ENCODE results near the gene MAFF. TPM values are rescaled to one million over a fixed set of nuclear protein-coding genes. Genes with fewer than 3 reads are reported as not detected.
A peak's percentile ranks its signal among the peaks of the same experiment; 100 is the strongest.

The MAFF gene
- total and polyA plus RNA-seq, 9 of the 15 experiments (the other 6 are each of a cell fraction or from before 2014, with no cell fraction given), result 0.51 to 8.0 (median 5.4) TPM

DNA sequence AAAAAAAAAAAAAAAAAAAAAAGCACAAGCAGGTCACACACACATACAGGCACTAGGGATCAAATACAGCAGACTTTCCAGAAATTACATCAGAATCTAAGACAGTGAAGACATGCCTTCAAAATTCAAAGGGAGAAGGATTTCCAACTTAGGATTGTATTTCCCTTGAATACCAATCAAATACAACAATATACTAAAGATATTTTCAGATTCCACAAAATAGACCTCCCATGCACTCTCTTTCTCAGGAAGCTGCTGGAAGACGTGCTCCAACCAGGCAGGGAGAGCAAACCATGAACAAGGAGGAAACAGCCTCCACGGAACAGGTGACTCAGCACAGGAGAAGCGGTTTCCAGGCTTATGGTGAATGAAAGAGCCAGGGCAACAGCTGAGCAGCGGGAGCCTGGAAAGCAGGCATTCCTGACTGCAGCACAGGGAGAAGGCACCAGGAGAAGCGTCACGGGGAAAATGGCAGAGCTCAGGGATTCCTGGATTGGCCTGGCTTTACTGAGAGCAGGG, 39.0 kb downstream of the MAFF start (continued):
- peak; percentile 44; the same call in 1 of the 2 replicates for TF ChIP-seq MYC (IDR thresholded peaks at IDR 0.05; ENCODE audit: low read depth, low read length)
- TF ChIP-seq MYC (CRISPR knock-in tag; IDR thresholded peaks at IDR 0.05; ENCODE audit: borderline replicate concordance, low read depth), result no peak
- TF ChIP-seq, protein P1, sequence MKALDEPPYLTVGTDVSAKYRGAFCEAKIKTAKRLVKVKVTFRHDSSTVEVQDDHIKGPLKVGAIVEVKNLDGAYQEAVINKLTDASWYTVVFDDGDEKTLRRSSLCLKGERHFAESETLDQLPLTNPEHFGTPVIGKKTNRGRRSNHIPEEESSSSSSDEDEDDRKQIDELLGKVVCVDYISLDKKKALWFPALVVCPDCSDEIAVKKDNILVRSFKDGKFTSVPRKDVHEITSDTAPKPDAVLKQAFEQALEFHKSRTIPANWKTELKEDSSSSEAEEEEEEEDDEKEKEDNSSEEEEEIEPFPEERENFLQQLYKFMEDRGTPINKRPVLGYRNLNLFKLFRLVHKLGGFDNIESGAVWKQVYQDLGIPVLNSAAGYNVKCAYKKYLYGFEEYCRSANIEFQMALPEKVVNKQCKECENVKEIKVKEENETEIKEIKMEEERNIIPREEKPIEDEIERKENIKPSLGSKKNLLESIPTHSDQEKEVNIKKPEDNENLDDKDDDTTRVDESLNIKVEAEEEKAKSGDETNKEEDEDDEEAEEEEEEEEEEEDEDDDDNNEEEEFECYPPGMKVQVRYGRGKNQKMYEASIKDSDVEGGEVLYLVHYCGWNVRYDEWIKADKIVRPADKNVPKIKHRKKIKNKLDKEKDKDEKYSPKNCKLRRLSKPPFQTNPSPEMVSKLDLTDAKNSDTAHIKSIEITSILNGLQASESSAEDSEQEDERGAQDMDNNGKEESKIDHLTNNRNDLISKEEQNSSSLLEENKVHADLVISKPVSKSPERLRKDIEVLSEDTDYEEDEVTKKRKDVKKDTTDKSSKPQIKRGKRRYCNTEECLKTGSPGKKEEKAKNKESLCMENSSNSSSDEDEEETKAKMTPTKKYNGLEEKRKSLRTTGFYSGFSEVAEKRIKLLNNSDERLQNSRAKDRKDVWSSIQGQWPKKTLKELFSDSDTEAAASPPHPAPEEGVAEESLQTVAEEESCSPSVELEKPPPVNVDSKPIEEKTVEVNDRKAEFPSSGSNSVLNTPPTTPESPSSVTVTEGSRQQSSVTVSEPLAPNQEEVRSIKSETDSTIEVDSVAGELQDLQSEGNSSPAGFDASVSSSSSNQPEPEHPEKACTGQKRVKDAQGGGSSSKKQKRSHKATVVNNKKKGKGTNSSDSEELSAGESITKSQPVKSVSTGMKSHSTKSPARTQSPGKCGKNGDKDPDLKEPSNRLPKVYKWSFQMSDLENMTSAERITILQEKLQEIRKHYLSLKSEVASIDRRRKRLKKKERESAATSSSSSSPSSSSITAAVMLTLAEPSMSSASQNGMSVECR (CRISPR knock-in tag; IDR thresholded peaks at IDR 0.05), result no peak
- TF ChIP-seq TBL1XR1 (IDR thresholded peaks at IDR 0.05; ENCODE audit: low read length in 2 of 2), result no peak
- TF ChIP-seq CEBPB (tag; IDR thresholded peaks at IDR 0.05), result no peak
- no peak for TF ChIP-seq CAMTA2 (CRISPR knock-in tag; conservative IDR thresholded peaks at IDR 0.05)
- no peak for TF ChIP-seq SNRNP70 (optimal IDR thresholded peaks at IDR 0.05; ENCODE audit: low read depth, low read length)
- TF ChIP-seq KLF16 (IDR thresholded peaks at IDR 0.05), result no peak
- no peak for TF ChIP-seq STAG1 (CRISPR knock-in tag; IDR thresholded peaks at IDR 0.05; ENCODE audit: borderline replicate concordance)
- TF ChIP-seq, protein P2, sequence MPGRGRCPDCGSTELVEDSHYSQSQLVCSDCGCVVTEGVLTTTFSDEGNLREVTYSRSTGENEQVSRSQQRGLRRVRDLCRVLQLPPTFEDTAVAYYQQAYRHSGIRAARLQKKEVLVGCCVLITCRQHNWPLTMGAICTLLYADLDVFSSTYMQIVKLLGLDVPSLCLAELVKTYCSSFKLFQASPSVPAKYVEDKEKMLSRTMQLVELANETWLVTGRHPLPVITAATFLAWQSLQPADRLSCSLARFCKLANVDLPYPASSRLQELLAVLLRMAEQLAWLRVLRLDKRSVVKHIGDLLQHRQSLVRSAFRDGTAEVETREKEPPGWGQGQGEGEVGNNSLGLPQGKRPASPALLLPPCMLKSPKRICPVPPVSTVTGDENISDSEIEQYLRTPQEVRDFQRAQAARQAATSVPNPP (IDR thresholded peaks at IDR 0.05; ENCODE audit: borderline replicate concordance, insufficient read depth, insufficient read length), result no peak
- no peak for TF ChIP-seq MTA1 (IDR thresholded peaks at IDR 0.05; ENCODE audit: borderline replicate concordance)
- no peak for TF ChIP-seq ZNF512 (tag; IDR thresholded peaks at IDR 0.05)
- TF ChIP-seq BRF1 (IDR thresholded peaks at IDR 0.05; ENCODE audit: borderline replicate concordance, extremely low read depth, insufficient read length), result no peak
- TF ChIP-seq TCF7 (IDR thresholded peaks at IDR 0.05; ENCODE audit: borderline replicate concordance), result no peak
- TF ChIP-seq ZNF586 (CRISPR knock-in tag; conservative IDR thresholded peaks at IDR 0.05), result no peak
- TF ChIP-seq ZNF584 (CRISPR knock-in tag; IDR thresholded peaks at IDR 0.05; ENCODE audit: low read depth), result peak; percentile 94
- TF ChIP-seq ZNF766 (CRISPR knock-in tag; conservative IDR thresholded peaks at IDR 0.05), result peak; percentile 43
- TF ChIP-seq, protein P3, sequence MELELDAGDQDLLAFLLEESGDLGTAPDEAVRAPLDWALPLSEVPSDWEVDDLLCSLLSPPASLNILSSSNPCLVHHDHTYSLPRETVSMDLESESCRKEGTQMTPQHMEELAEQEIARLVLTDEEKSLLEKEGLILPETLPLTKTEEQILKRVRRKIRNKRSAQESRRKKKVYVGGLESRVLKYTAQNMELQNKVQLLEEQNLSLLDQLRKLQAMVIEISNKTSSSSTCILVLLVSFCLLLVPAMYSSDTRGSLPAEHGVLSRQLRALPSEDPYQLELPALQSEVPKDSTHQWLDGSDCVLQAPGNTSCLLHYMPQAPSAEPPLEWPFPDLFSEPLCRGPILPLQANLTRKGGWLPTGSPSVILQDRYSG (tag; conservative IDR thresholded peaks at IDR 0.05; ENCODE audit: low read depth), result no peak
- no peak for TF ChIP-seq U2AF2 (optimal IDR thresholded peaks at IDR 0.05; ENCODE audit: low read depth, low read length)
